ENCODE data around the gene KCNG4. TPM values are rescaled to one million over a fixed set of nuclear protein-coding genes. Genes with fewer than 3 reads are reported as not detected.

The KCNG4 gene
- polyA plus RNA-seq, 6 donors from 2014 or later: not detected

DNA sequence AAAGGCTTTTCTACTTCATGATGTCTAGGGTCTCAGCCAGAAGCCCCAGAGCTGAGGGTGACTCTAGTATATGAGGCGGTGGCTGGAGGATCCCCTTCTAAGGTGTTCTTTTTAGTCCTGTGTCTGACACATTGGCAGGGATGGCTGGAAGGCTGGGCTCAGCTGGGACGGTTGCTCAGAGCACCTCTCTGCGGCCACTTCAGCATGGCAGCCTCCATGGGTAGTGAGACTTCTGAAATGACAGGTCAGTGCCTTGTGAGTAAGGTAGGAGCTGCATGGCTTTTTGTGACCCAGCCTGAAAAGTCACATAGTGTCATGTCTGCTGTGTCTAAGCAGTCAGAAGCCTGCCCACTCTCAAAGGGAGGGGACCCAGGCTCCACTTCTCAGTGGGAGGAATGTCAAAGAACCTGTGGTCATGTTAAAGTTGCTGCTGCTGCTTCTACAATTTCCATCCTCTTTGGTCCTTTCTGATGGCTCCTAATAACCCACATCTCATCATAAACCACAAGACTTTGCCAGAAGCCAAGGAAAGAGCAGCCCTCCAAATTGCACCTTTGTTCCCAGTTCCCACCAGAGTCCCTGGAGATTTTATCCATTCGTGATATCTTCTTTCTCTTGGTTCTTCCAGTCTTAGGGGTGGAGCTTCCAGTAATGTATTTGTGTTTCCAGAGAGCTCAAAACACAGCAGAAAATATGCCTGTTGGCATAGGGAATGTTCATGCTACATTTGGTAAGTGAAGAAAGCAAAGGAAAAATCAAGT, 15.4 kb upstream of the KCNG4 start:
- Mint-ChIP-seq H3K4me3 (no peak overlapping the region), H3K4me1 (no peaks in the 10 kb centered on the region), H3K9me3 (peaks cover 0 to 18% (median 6%) of the 10 kb centered on the region in 7 donors), H3K36me3 (no peaks in the 10 kb centered on the region), H3K27me3 (peaks cover 15 to 27% (median 25%) of the 10 kb centered on the region in 3 donors), H3K27ac (peak overlapping the region in 1 of 6 donors; percentile 28)
- no peak for ATAC-seq (ENCODE audit: low read depth in 2 of 2)
- no peak for DNase-seq

DNA sequence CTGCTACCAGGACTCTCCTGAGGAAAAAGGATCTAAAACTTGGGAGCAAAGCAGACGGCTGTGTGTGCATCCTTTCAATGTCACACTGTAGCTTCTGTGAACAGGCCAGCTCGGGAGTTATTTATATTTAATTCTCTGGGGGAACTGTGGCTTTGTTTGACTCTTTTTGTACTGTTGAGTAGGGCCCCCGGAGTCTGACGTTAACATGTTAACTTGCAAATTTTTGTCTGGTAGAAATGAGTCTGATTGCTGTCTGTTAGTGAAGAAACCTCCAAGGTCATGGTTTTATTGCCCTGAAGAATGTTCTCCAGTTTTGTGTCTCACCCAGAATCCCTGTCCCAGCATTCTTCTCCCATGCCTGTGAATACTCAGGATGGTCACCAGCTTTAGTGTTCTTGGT, 14.2 kb upstream of the KCNG4 start:
- H3K27ac Mint-ChIP-seq: no peak overlapping the region

DNA sequence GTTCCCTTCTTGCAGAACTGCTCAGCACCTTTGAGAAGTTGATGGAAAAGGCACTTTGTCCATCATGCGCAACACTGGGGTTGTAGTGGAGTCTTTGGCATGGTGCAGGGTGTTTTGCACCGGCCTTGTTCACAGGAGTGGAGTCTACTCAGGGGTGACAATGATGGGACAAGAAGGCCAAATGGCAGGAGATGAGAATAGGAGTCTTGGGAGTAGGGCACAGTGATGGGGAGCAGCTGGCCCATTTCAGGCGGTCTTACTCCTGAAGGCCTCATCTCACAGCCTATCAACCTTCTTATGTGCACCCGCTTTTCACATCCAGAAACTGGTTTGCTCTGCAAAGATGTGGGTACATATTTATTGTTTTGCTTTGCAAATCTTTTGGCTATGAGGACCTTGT, 13.4 kb upstream of the KCNG4 start:
- Mint-ChIP-seq H3K36me3 (no peaks in the 10 kb centered on the region), H3K9me3 (peaks cover 0 to 6% (median 2%) of the 10 kb centered on the region in 7 donors), H3K27ac (no peak overlapping the region), H3K4me1 (no peaks in the 10 kb centered on the region), H3K27me3 (peaks cover 15 to 27% (median 19%) of the 10 kb centered on the region in 3 donors), H3K4me3 (no peak overlapping the region)
- ATAC-seq (ENCODE audit: low read depth in 2 of 2) (no peak), DNase-seq (no peak)

More for the DNA sequence above, 14.2 kb upstream of the KCNG4 start:
- Mint-ChIP-seq H3K9me3 (peaks cover 0 to 12% (median 4%) of the 10 kb centered on the region in 7 donors), H3K4me3 (no peak overlapping the region), H3K36me3 (no peaks in the 10 kb centered on the region), H3K27me3 (peaks cover 15 to 27% (median 22%) of the 10 kb centered on the region in 3 donors), H3K4me1 (no peaks in the 10 kb centered on the region)
- no peak for ATAC-seq (ENCODE audit: low read depth in 2 of 2)
- no peak for DNase-seq

DNA sequence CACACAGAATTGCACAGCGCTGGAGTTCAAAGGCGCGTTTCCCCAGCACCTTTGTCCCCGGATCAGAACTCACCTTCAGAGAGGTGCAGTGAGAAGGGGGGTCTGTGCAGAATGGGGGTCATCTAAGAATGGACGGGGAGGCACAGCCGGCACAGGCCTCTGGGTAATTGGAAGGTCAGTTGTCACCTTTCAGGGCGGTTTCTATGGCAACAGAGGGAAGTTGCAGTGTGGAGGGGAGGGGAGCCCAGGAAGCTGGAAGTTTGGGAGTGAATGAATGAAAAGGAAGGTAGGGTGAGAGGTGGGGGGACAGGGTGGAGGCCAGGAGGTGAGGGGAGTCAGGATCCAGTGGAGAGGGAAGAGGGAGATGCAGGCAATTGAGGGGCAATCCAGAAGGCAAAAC, 12.4 kb upstream of the KCNG4 start:
- no peak overlapping the region for H3K4me3 Mint-ChIP-seq
- ATAC-seq (ENCODE audit: low read depth in 2 of 2) (no peak), DNase-seq (no peak)
- H3K4me1 Mint-ChIP-seq: no peaks in the 10 kb centered on the region
- H3K9me3 Mint-ChIP-seq: peaks cover 0 to 7% (median 0%) of the 10 kb centered on the region in 7 donors
- H3K27me3 Mint-ChIP-seq: peaks cover 15 to 27% (median 19%) of the 10 kb centered on the region in 3 donors
- peak overlapping the region in 2 of 6 donors; percentile 61 to 82 for H3K27ac Mint-ChIP-seq
- H3K36me3 Mint-ChIP-seq: no peaks in the 10 kb centered on the region

DNA sequence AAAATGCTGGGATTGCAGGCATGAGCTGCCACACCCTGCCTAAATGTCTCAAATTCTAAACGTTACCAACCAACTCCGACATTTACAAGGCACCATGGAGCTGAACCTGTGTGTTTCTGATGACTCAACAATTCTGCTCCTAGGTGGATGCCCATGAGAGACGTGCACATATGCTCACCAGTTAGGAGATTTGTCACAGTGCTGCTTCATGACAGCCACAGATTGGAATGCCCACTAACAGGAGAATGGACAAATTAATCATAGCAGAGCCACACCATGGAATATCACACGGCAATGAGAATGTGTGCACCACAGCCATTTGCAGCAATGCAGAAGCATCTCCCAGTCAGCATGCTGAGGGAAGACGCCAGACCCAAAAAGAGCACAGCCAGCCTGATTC, 8.0 kb upstream of the KCNG4 start:
- no peak overlapping the region for H3K27ac Mint-ChIP-seq
- DNase-seq (no peak), ATAC-seq (ENCODE audit: low read depth in 2 of 2) (no peak)
- peaks cover 0 to 14% (median 6%) of the 10 kb centered on the region in 7 donors for H3K9me3 Mint-ChIP-seq
- H3K4me1 Mint-ChIP-seq: no peaks in the 10 kb centered on the region
- peaks cover 6 to 12% of the 10 kb centered on the region in 2 donors for H3K36me3 Mint-ChIP-seq
- no peak overlapping the region for H3K4me3 Mint-ChIP-seq
- peaks cover 22 to 53% (median 24%) of the 10 kb centered on the region in 3 donors for H3K27me3 Mint-ChIP-seq

DNA sequence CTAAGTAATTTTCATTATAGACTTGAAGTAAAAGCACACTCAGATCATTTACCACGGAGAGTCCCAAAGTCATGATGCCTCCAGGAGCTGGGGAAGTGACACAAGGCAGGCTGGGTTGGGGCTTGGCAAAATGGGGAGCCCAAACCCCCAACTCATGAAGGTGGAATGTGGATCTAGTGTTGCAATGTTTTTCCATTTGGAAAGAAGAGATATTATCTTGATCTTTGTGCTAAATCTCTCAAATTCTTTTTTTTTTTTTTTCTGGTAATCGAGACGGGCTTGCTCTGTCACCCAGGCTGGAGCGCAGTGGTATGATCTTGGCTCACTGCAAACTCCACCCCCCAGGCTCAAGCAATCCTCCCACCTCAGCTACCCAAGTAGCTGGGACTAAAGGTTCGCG, 7.5 kb upstream of the KCNG4 start:
- H3K4me3 Mint-ChIP-seq: no peak overlapping the region
- peaks cover 6 to 12% of the 10 kb centered on the region in 2 donors for H3K36me3 Mint-ChIP-seq
- no peak for ATAC-seq (ENCODE audit: low read depth in 2 of 2)
- H3K27ac Mint-ChIP-seq: no peak overlapping the region
- no peaks in the 10 kb centered on the region for H3K4me1 Mint-ChIP-seq
- DNase-seq: no peak
- peaks cover 22 to 49% (median 24%) of the 10 kb centered on the region in 3 donors for H3K27me3 Mint-ChIP-seq
- H3K9me3 Mint-ChIP-seq: peaks cover 0 to 14% (median 6%) of the 10 kb centered on the region in 7 donors

DNA sequence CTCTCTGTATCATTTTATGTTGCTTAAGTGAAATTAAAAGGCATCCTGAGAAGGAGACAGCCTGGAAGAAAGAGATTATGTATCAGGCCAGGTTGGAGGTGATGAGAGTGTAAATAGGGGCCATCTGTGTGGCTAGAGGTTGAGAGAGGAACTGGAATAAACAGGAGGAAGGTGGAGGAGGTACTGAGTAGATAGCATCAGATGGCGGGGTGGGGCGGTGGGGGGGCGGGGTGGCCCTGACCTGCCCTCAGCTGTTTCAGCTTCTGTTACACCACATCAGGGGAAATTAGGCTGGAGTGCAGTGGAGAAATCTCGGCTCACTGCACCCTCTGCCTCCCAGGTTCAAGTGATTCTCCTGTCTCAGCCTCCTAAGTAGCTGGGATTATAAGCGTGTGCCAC, 6.9 kb upstream of the KCNG4 start:
- ATAC-seq (ENCODE audit: low read depth in 2 of 2) (no peak), DNase-seq (no peak)
- peak overlapping the region in 2 of 6 donors; percentile 74 to 95 for H3K27ac Mint-ChIP-seq
- no peak overlapping the region for H3K4me3 Mint-ChIP-seq
- peaks cover 6 to 12% of the 10 kb centered on the region in 2 donors for H3K36me3 Mint-ChIP-seq
- H3K27me3 Mint-ChIP-seq: peaks cover 21 to 46% (median 23%) of the 10 kb centered on the region in 3 donors
- H3K9me3 Mint-ChIP-seq: peaks cover 0 to 14% (median 6%) of the 10 kb centered on the region in 7 donors
- H3K4me1 Mint-ChIP-seq: no peaks in the 10 kb centered on the region

DNA sequence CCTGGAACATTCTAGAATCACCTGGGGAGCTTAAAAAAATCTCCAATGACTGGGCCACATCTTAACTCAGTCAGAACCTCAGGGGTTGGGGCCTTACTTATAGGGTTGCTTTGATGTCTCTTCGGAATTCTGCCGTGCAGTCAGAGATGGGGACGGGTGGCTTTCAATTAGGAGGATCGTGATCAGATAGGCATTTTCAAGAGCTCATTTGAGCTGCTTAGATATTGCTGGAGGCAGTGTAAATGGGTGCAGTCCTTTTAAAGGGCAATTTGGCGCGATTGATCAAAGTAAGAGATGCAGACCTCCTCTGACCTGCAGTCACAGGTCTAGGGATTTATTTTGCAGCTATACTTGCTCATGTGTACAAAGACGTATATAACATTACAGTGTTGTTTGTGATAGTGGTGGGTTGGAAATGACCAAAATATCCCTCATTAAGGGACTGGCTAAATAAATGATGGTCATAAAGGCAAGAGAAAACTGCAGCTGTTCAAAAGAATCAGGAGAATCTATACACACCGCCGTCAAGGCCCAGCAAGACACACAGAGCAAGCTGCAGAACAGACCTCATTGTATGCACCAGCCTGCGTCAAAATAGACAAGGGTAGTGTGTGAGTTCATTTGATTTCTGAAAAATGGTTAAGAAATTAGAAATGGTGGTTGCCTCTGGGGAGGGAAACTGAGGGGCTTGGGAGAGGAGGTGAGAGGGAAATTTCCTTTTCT, 6.3 kb upstream of the KCNG4 start:
- Mint-ChIP-seq H3K4me3 (no peak overlapping the region), H3K9me3 (peaks cover 0 to 14% (median 6%) of the 10 kb centered on the region in 7 donors), H3K36me3 (peaks cover 6 to 12% of the 10 kb centered on the region in 2 donors), H3K27me3 (peaks cover 21 to 46% (median 23%) of the 10 kb centered on the region in 3 donors), H3K27ac (peak overlapping the region in 1 of 6 donors; percentile 95), H3K4me1 (no peaks in the 10 kb centered on the region)
- ATAC-seq (ENCODE audit: low read depth in 2 of 2) (no peak), DNase-seq (no peak)

DNA sequence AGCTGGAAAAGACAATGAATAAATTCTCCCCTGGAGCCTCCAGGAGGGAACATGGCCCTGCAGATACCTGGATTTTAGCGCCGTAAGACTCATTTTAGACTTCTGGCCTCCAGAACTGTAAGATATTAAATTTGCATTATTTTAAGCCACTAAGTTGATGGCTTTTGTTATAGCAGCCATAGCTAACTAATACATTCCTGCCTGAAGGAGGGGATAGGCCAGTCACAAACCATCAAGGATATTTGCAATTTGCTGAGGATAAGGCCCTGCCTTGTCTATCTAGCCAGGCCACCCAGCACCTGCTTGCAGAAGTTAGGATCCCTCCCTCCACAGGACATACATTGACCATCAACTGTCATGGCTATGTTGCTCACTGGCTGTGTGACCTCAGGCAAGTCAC, 4.9 kb upstream of the KCNG4 start:
- H3K4me3 Mint-ChIP-seq: no peak overlapping the region

DNA sequence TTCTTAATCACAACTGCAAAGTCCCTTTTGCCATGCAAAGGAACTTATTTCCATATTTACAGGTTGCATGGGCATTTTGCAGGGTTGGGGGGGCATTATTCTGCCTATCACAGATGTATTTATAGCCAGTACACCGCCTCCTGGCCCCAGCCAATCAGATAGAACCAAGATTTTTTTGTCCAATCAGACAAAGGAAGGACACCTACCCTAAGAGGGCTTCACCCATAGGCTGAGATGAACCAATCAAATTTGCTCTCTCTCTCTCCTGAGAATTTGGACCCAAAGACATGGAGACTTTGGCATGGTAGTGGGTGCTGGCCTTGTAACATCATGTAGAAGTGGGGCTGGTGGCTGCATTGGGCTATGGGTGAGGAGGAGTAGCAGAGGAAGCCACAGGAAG, 3.9 kb upstream of the KCNG4 start:
- no peak overlapping the region for H3K27ac Mint-ChIP-seq

More for the DNA sequence above, 4.9 kb upstream of the KCNG4 start:
- ATAC-seq (ENCODE audit: low read depth in 2 of 2) (no peak), DNase-seq (no peak)
- H3K27ac Mint-ChIP-seq: no peak overlapping the region
- H3K27me3 Mint-ChIP-seq: peaks cover 29 to 57% (median 31%) of the 10 kb centered on the region in 3 donors
- peaks cover 0 to 14% (median 6%) of the 10 kb centered on the region in 7 donors for H3K9me3 Mint-ChIP-seq
- peaks cover 6 to 12% of the 10 kb centered on the region in 2 donors for H3K36me3 Mint-ChIP-seq
- H3K4me1 Mint-ChIP-seq: no peaks in the 10 kb centered on the region

DNA sequence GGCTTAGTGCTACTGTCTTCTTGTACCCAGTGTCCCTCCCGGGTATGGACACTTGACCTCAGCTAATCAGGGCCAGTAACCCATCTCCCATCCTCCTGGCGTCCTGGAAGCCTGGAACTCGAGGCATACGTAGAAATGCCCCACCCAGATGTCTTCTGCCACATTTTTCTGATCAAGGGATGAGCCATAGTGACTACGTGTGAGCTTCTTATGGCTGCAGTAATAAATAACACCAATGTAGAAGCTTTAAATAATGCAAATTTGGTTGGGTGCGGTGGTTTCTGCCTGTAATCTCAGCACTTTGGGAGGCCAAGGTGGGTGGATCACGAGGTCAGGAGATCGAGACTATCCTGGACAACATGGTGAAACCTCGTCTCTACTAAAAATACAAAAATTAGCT, 3.0 kb upstream of the KCNG4 start:
- Mint-ChIP-seq H3K9me3 (peaks cover 0 to 14% (median 6%) of the 10 kb centered on the region in 7 donors), H3K36me3 (peaks cover 6 to 12% of the 10 kb centered on the region in 2 donors), H3K27me3 (peaks cover 40 to 68% (median 45%) of the 10 kb centered on the region in 3 donors), H3K27ac (no peak overlapping the region), H3K4me1 (no peaks in the 10 kb centered on the region), H3K4me3 (no peak overlapping the region)
- DNase-seq (no peak), ATAC-seq (ENCODE audit: low read depth in 2 of 2) (no peak)

More for the DNA sequence above, 3.9 kb upstream of the KCNG4 start:
- DNase-seq (no peak), ATAC-seq (ENCODE audit: low read depth in 2 of 2) (no peak)
- H3K4me3 Mint-ChIP-seq: no peak overlapping the region
- H3K4me1 Mint-ChIP-seq: no peaks in the 10 kb centered on the region
- H3K36me3 Mint-ChIP-seq: peaks cover 6 to 12% of the 10 kb centered on the region in 2 donors
- H3K9me3 Mint-ChIP-seq: peaks cover 0 to 14% (median 6%) of the 10 kb centered on the region in 7 donors
- peaks cover 34 to 67% (median 41%) of the 10 kb centered on the region in 3 donors for H3K27me3 Mint-ChIP-seq

DNA sequence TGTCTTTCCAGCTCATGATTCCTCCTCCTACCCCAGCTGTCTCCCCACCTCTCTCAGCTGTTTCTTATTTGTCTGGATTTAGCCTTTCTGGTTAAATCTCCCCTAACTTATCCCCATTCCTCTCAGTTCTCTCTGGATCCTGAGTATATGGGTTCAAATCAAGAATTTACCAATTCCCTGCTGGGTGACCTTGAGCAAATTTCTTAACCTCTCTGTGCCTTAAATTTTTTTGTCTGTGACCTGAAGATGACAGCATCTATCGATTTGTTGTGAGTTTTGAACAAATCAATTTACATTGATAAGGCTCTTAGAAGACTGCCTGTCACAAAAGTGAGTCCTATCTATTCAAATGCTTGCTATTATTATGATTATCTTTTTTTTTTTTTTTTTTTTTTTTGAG, 2.0 kb upstream of the KCNG4 start:
- Mint-ChIP-seq H3K27ac (no peak overlapping the region), H3K4me3 (no peak overlapping the region), H3K4me1 (no peaks in the 10 kb centered on the region), H3K27me3 (peaks cover 43 to 66% (median 45%) of the 10 kb centered on the region in 3 donors), H3K9me3 (peaks cover 0 to 14% (median 4%) of the 10 kb centered on the region in 7 donors), H3K36me3 (peaks cover 6 to 12% of the 10 kb centered on the region in 2 donors)
- no peak for ATAC-seq (ENCODE audit: low read depth in 2 of 2)
- no peak for DNase-seq

DNA sequence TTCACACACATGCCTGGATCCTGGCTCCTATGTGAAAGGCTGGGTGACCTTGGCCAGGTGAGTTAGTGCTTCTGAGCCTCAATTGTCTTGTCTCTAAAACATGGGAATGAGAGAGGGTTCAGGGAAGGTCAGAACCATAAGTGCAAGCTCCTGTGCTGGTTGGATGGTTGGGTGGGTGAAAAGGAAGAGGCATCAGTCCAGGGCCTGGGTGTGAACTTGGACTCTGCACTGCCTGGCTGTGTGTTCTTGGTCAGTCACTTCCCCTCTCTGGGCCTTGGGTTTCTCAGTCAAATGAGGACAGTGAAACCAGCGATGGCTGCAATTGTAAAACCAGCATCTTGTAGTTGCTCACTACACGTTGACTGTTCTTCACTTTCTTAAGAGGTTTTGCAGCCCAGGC, 643 bp upstream of the KCNG4 start:
- Mint-ChIP-seq H3K9me3 (peaks cover 0 to 14% (median 4%) of the 10 kb centered on the region in 7 donors), H3K27me3 (peaks cover 43 to 53% (median 44%) of the 10 kb centered on the region in 3 donors), H3K4me1 (no peaks in the 10 kb centered on the region), H3K27ac (peak overlapping the region in 1 of 6 donors; percentile 54), H3K36me3 (peaks cover 6 to 12% of the 10 kb centered on the region in 2 donors), H3K4me3 (no peak overlapping the region)
- ATAC-seq (ENCODE audit: low read depth in 2 of 2): no peak
- DNase-seq: no peak

Data from naive B cell (primary cell).